NCI-H2107 treated with DMSO at 0.1 percent for 48 hours (cell line): ENCODE results near the gene PFN2.
"Not testable (repeated sequence)": the region's sequence is repeated elsewhere in the genome, so short reads cannot be mapped to it uniquely, and the experiment has no call there.

ENCODE experiments used
- DNase-seq: peaks from one replicate; lab custom pipeline; 2025; ENCODE audit not compliant: unreplicated experiment; lab: John Stamatoyannopoulos, UW

PFN2 gene

DNA sequence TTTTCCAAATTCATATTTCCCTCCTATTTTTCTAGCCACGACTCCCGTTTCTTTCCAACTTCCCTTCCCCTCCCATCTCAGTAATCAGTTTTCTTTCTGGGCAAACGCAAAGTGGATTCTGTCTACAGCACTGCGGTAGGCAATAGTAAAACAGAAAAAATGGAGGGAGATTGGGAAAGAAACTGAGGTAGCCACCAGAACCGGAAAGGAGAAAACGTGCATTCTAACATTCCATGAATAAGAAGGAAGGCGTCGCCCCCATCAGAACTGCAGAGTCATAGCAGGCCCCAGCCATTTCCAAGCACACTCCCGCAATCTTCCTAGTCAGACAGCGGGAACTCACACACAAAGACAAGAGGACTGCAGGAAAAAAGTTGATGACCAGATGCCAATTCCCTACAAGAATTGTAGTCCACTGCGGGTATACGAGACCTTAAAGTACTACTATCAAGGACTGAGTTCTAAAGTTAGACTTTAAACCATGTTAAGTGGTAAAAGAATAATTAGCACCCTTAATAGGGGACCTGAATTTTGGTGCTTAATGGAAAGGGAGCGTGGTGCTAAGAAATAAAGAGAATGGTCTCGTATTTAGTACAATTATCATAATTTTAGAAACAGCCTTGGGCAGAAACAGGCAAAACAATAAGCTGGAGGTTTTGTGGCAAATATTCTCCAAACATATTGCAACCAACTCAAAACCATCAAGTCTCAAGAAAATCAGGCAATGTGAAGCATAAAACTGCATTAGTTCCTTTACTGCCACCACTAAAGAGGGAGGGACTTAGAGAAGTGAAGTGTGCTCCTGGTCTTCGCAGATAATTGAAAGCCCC, 1.4 kb downstream of the PFN2 start:
- DNase-seq = peak; percentile 89

DNA sequence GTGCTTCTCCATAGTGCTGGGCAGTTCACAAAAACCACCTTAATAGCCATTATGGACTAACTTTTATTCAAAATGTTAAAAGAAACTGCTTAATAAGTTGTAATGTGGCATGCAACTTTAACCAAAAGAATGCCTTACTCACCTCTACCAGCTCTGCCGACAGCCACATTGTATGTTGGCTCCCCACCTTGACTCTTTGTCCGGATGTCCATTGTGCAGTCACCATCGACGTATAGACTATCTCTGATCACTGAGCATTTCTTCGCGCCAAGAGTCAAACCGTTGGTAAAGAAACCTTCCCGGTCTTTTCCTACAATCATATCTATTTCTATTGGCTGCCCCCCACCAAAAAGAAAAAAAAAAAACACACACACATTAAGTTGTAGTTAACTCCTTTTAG, 2.5 kb downstream of the PFN2 start:
- no peak for DNase-seq

GRCh38 chr3:149967086-149967685, 3.5 kb downstream of the PFN2 start:
- DNase-seq = peak; percentile 76

GRCh38 chr3:149965278-149965677, 5.4 kb downstream of the PFN2 start:
- no peak for DNase-seq

- no peak for DNase-seq
Measured at GRCh38 chr3:149964291-149964690, 6.4 kb downstream of the PFN2 start.

GRCh38 chr3:149963485-149963884, 7.2 kb downstream of the PFN2 start:
- DNase-seq = no peak

DNA sequence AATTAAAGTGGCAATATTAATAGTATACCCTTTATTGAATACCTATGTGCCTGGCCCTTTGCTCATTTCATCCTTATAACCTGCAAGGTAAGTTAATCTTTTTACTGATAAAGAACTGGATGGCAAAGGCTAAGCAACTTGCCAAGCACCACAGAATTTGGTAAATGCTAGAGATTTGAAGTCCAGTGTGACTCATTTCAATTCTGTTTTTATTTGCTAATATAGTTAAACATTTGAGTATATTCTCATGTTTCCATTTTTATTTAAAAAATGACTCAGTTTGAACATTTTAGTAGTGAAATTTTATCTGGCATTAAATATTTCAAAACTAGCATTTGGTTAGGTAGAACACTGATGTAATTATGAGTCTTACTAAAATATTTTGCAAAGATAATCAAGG, 11.3 kb downstream of the PFN2 start:
- no peak for DNase-seq

DNA sequence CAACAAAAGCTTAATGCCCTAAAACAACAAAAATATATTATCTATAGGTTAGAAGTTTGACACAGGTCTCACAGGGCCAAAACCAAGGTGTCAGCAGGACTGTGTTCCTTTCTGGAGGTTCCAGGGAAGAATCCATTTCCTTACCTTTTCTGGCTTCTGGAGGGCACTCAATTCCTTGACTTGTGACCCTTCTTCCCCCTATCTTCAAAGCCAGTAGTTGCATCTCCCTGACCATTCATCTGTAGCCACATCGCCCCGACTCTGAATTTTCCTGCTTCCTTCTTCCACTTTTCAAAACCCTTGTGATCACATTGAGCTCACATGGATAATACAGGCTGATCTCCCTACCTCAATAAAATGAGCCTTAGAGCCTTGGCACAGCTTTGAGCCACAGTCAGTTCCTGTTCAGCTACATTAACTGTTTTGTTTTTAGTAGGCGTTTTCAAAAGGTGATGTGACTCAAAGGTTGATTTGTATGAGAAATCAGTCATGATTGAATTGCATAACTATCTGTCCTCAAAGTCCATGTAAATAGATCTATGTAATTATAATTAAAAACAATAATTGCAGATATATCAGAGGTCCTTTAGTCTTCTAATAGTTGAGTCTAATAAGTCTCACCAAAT, 12.4 kb downstream of the PFN2 start:
- DNase-seq = no peak

- no peak for DNase-seq
Measured at GRCh38 chr3:149957361-149958125, 13.2 kb downstream of the PFN2 start.

DNA sequence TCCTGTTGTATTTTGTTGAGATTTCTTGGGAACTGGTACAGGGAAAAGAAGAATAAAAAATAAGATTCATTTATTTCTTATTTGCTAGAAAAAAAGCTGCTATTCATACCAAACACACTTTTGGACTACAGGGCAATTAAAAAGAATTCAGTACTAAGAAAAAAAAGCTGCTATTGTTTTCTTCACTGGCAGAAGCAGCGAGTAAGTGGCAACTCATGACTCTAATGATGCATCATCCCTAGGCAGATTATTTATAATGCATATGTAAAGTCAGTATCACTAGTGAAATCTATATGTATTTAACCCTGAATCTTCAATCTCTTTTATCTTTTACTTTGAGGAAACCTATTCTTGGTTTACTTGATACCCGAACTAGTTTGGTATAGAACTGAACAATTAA, 15.2 kb downstream of the PFN2 start:
- no peak for DNase-seq

GRCh38 chr3:149954812-149955211, 15.9 kb downstream of the PFN2 start:
- DNase-seq = no peak

DNA sequence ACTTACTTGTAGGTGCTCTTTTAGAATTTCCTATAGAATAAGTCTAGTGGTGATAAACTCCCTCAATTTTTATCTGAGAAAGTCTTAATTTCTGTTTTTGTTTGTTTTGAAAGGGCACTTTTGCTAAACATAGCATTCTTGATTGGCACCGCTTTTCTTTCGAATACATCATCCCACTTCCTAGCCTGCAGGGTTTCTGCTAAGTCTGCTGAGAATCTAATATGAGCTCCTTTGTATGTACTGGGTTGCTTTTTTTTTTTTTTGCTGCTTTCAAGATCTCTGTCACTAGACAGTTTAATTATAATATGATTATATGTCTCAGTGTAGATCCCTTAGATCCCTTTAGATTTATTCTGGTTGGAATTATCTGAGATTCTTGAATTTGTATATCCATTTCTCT, 21.5 kb downstream of the PFN2 start:
- DNase-seq = no peak

GRCh38 chr3:149947231-149947630, 23.5 kb downstream of the PFN2 start:
- DNase-seq = no peak

DNA sequence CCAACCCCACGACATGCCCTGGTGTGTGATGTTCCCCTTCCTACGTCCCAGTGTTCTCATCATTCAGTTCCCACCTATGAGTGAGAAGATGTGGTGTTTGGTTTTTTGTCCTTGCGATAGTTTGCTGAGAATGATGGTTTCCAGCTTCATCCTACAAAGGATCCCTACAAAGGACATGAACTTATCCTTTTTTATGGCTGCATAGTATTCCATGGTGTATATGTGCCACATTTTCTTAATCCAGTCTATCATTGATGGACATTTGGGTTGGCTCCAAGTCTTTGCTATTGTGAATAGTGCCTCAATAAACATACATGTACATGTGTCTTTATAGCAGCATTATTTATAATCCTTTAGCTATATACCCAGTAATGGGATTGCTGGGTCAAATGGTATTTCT, 26.7 kb downstream of the PFN2 start:
- DNase-seq = not testable (repeated sequence)

- no peak for DNase-seq
Measured at GRCh38 chr3:149942409-149942808, 28.3 kb downstream of the PFN2 start.

- no peak for DNase-seq
Measured at GRCh38 chr3:149941946-149942345, 28.7 kb downstream of the PFN2 start.

GRCh38 chr3:149941186-149941585, 29.5 kb downstream of the PFN2 start:
- no peak for DNase-seq

GRCh38 chr3:149938392-149939055, 32.2 kb downstream of the PFN2 start:
- DNase-seq = not testable (repeated sequence)

GRCh38 chr3:149936812-149937230, 33.9 kb downstream of the PFN2 start:
- DNase-seq = peak; percentile 64

GRCh38 chr3:149934524-149934923, 36.2 kb downstream of the PFN2 start:
- DNase-seq = no peak

DNA sequence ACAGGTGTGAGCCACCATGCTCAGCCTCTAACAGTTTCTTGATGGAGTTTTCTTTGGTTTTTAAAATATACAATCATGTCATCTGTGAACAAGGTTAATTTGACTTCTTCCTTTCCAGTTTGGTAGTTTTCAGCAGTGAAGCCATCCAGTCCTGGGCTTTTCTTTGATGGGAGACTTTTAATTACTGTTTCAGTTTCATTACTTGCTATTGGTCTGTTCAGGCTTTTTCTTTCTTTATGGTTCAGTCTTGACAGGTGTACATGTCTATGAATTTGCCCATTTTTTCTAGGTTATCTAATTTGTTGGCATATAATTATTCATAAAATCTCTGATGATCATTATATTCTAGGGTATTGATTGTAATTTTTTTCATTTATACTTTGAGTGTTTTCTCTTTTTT, 36.8 kb downstream of the PFN2 start:
- DNase-seq = no peak
